ENCODE data around the gene ZNF649. TPM values are rescaled to one million over a fixed set of nuclear protein-coding genes. Genes with fewer than 3 reads are reported as not detected.

Gene ZNF649
- total RNA-seq, 2 donors from 2014 or later = 7.2 to 7.4 TPM

- peaks cover 0 to 18% of the 10 kb centered on the region in 2 donors for H3K9me3 ChIP-seq
Measured at GRCh38 chr19:51931921-51932320, 27.1 kb upstream of the ZNF649 start.

GRCh38 chr19:51927859-51928258 lies 23.0 kb upstream of the ZNF649 start:
- TF ChIP-seq, protein P1, sequence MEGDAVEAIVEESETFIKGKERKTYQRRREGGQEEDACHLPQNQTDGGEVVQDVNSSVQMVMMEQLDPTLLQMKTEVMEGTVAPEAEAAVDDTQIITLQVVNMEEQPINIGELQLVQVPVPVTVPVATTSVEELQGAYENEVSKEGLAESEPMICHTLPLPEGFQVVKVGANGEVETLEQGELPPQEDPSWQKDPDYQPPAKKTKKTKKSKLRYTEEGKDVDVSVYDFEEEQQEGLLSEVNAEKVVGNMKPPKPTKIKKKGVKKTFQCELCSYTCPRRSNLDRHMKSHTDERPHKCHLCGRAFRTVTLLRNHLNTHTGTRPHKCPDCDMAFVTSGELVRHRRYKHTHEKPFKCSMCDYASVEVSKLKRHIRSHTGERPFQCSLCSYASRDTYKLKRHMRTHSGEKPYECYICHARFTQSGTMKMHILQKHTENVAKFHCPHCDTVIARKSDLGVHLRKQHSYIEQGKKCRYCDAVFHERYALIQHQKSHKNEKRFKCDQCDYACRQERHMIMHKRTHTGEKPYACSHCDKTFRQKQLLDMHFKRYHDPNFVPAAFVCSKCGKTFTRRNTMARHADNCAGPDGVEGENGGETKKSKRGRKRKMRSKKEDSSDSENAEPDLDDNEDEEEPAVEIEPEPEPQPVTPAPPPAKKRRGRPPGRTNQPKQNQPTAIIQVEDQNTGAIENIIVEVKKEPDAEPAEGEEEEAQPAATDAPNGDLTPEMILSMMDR (IDR thresholded peaks at IDR 0.05) = no peak
- H3K27me3 ChIP-seq = no peaks in the 10 kb centered on the region
- peaks cover 0 to 12% of the 10 kb centered on the region in 2 donors for H3K9me3 ChIP-seq
- peaks cover 27% of the 10 kb centered on the region for H3K36me3 ChIP-seq
- peaks cover 0 to 9% of the 10 kb centered on the region in 2 donors for H3K4me1 ChIP-seq
- DNase-seq (ENCODE audit: low spot score) = no peak
- peak overlapping the region; percentile 79 to 86 for H3K4me3 ChIP-seq
- H3K27ac ChIP-seq = peak overlapping the region in 1 of 2 donors; percentile 88

More at GRCh38 chr19:51931921-51932320, 27.1 kb upstream of the ZNF649 start:
- Histone ChIP-seq H3K27me3 (no peaks in the 10 kb centered on the region), H3K4me3 (no peak overlapping the region), H3K4me1 (peaks cover 0 to 9% of the 10 kb centered on the region in 2 donors), H3K27ac (no peak overlapping the region), H3K36me3 (peaks cover 67% of the 10 kb centered on the region)
- DNase-seq (ENCODE audit: low spot score) = no peak
- TF ChIP-seq, protein P1 (IDR thresholded peaks at IDR 0.05) = no peak

DNA sequence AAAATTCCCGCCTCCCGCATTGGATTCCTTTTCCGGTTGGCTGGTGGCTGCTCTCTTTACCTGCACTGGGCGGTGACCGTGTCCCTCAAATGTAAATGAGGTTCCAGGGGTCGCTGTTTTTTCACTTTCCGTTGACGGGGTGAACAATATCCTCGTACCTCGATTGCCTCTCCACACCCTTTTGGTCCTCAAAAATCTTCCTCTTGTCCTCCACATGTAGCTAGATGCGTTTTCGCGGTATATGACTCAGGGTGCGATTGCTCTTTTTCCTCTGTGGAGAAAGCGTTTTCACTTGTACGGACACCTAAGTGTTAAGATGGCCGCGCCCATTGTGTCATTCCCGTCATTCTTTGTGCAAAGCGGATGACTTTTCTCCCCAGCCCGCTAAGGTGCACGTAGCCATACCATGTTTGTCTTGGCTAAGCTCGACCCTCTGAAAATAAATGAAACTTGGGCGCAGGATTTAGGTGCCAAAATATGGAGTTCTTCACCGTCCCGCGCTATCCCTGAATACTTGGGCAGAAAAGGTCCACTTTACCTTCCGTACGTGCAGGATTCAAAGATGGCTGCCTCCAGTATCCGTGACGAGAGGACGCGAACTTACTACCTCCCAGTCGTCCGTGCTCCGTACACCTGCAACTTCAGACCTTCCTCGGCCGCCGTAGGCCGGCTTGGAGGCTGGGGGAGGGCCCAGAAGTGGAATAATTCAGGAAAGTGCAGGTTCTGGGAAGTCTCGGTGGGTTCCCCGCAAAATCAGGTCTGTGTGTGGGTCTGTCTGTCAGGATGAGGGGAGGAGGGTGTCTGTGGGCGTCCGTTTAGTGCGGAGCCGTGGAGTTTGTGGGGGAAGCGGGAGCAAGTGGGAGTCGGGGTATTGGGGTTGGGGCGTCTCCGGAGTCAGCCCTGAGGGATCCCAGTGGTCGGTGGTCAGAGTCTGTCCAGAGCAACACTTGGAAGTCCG lies 22.2 kb upstream of the ZNF649 start, which contains the start of gene ZNF613:
TSS of gene ZNF613 (plus strand) at position 689 of the 958 bp plus-strand sequence. CDS start 8,749 bp downstream, outside the sequence.
- DNase-seq (ENCODE audit: low spot score) = peak; percentile 88
- TF ChIP-seq, protein P1 (IDR thresholded peaks at IDR 0.05) = peak in 1 of 2 donors; percentile 47
- H3K36me3 ChIP-seq = peaks cover 19% of the 10 kb centered on the region
- H3K27ac ChIP-seq = peak within 1 kb of the TSS; percentile 87 to 88
- peaks cover 6 to 19% of the 10 kb centered on the region in 2 donors for H3K9me3 ChIP-seq
- no peaks in the 10 kb centered on the region for H3K27me3 ChIP-seq
- H3K4me1 ChIP-seq = peaks cover 0 to 9% of the 10 kb centered on the region in 2 donors
- H3K4me3 ChIP-seq = peak within 1 kb of the TSS; percentile 79 to 86

DNA sequence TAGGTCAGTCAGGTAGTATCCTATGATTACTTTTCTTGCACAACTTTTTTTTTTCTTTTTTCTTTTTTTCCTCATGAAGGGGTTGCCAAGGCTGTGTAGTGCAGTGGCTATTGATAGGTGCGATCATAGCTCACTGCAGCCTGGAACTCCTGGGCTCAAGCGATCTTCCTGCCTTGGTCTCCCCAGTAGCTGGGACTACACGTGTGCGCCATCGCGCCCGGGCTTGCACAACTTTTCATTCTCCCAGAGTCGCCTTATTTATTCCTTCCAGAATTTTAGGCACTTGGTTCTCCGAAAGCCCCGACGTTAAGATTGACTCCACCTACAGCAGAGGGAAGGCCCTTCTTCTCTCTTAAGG lies 21.6 kb upstream of the ZNF649 start:
- H3K9me3 ChIP-seq = peaks cover 10 to 26% of the 10 kb centered on the region in 2 donors
- H3K27me3 ChIP-seq = no peaks in the 10 kb centered on the region
- H3K4me1 ChIP-seq = peaks cover 0 to 9% of the 10 kb centered on the region in 2 donors
- no peak for DNase-seq (ENCODE audit: low spot score)
- H3K4me3 ChIP-seq = peak overlapping the region; percentile 79 to 86
- peaks cover 13% of the 10 kb centered on the region for H3K36me3 ChIP-seq
- TF ChIP-seq, protein P1 (IDR thresholded peaks at IDR 0.05) = no peak
- peak overlapping the region; percentile 87 to 88 for H3K27ac ChIP-seq

DNA sequence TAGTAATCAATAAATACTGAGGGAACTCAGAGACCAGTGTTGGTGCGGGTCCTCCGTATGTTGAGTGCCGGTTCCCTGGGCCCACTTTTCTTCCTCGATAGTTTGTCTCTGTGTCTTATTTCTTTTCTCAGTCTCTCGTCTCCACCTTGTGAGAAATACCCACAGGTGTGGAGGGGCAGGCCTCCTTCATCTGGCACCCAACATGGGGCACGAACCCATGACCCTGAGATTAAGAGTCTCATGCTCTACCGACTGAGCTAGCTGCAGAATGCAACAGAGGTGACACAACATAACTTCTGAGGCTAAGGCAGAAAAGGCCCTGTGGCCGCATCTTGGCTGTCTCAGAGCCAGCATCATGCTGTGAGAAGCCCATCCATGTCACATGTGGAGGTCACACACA lies 17.1 kb upstream of the ZNF649 start:
- Histone ChIP-seq H3K36me3 (no peaks in the 10 kb centered on the region), H3K27ac (no peak overlapping the region), H3K27me3 (no peaks in the 10 kb centered on the region), H3K4me1 (no peaks in the 10 kb centered on the region), H3K4me3 (no peak overlapping the region), H3K9me3 (peaks cover 12 to 65% of the 10 kb centered on the region in 2 donors)
- TF ChIP-seq, protein P1 (IDR thresholded peaks at IDR 0.05) = no peak
- no peak for DNase-seq (ENCODE audit: low spot score)
